ENCODE results near the gene VTN. TPM values are rescaled to one million over a fixed set of nuclear protein-coding genes. Genes with fewer than 3 reads are reported as not detected.

VTN gene
- total and polyA plus RNA-seq, 2 donors from 2014 or later, result 0.98 to 3.5 TPM

DNA sequence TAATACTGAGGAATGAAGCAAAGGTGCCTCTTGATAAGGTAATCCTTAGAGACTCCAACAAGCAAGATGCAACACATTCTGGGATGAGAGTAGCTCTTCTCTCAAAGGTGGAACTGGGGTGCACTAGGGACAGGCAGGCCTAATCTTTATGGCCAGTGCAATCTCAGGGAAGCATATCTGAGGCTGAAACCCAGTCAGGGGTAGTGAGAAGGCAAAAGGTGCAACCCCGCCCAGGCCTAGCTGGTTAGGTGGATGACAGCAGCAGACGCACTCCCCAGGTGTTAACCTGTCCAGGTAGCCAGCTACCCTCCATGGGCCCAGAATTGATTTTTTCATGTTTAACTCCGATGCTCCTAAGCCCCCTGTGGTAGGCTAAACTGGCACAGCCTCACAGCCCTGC is 45.8 kb upstream of the VTN start:
- no peak overlapping the region for H3K4me3 ChIP-seq (ENCODE audit: low read length in 3 of 3)
- intact Hi-C loops (cut with DNase I), result no loop called here
- no peak overlapping the region for H3K27ac ChIP-seq (ENCODE audit: low read depth in 2 of 2, low read length in 2 of 2)
- H3K9ac ChIP-seq (ENCODE audit: low read length in 3 of 3), result no peak overlapping the region
- H3K36me3 ChIP-seq (ENCODE audit: control insufficient read depth in 2 of 3, insufficient read depth in 3 of 3, low read length in 3 of 3), result no peaks in the 10 kb centered on the region
- no peaks in the 10 kb centered on the region for H3K27me3 ChIP-seq (ENCODE audit: control insufficient read depth, insufficient read depth, low read length)
- no peaks in the 10 kb centered on the region for H3K9me3 ChIP-seq (ENCODE audit: control insufficient read depth in 2 of 3, insufficient read depth in 1 of 3, low read length in 3 of 3)
- H3K4me1 ChIP-seq (ENCODE audit: control insufficient read depth in 2 of 3, insufficient read depth in 2 of 3, low read depth in 1 of 3, low read length in 3 of 3), result no peaks in the 10 kb centered on the region
- DNase-seq (no peak), FAIRE-seq (no peak)
- TF ChIP-seq, protein P1, sequence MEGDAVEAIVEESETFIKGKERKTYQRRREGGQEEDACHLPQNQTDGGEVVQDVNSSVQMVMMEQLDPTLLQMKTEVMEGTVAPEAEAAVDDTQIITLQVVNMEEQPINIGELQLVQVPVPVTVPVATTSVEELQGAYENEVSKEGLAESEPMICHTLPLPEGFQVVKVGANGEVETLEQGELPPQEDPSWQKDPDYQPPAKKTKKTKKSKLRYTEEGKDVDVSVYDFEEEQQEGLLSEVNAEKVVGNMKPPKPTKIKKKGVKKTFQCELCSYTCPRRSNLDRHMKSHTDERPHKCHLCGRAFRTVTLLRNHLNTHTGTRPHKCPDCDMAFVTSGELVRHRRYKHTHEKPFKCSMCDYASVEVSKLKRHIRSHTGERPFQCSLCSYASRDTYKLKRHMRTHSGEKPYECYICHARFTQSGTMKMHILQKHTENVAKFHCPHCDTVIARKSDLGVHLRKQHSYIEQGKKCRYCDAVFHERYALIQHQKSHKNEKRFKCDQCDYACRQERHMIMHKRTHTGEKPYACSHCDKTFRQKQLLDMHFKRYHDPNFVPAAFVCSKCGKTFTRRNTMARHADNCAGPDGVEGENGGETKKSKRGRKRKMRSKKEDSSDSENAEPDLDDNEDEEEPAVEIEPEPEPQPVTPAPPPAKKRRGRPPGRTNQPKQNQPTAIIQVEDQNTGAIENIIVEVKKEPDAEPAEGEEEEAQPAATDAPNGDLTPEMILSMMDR (IDR thresholded peaks at IDR 0.05; ENCODE audit: borderline replicate concordance, extremely low read depth, insufficient read depth), result no peak

- Histone ChIP-seq H3K4me3 (ENCODE audit: low read length in 3 of 3) (no peak overlapping the region), H3K9me3 (ENCODE audit: control insufficient read depth in 2 of 3, insufficient read depth in 1 of 3, low read length in 3 of 3) (no peaks in the 10 kb centered on the region), H3K9ac (ENCODE audit: low read length in 3 of 3) (no peak overlapping the region), H3K27ac (ENCODE audit: low read depth in 2 of 2, low read length in 2 of 2) (no peak overlapping the region), H3K27me3 (ENCODE audit: control insufficient read depth, insufficient read depth, low read length) (no peaks in the 10 kb centered on the region), H3K36me3 (ENCODE audit: control insufficient read depth in 2 of 3, insufficient read depth in 3 of 3, low read length in 3 of 3) (no peaks in the 10 kb centered on the region), H3K4me1 (ENCODE audit: control insufficient read depth in 2 of 3, insufficient read depth in 2 of 3, low read depth in 1 of 3, low read length in 3 of 3) (no peaks in the 10 kb centered on the region)
- DNase-seq (no peak), FAIRE-seq (no peak)
- intact Hi-C loops (cut with DNase I), result no loop called here
- TF ChIP-seq, protein P1 (IDR thresholded peaks at IDR 0.05; ENCODE audit: borderline replicate concordance, extremely low read depth, insufficient read depth), result no peak
Measured at GRCh38 chr17:28413804-28414203, 43.7 kb upstream of the VTN start.

- no peak overlapping the region for H3K4me3 ChIP-seq (ENCODE audit: low read length in 3 of 3)
- no peaks in the 10 kb centered on the region for H3K27me3 ChIP-seq (ENCODE audit: control insufficient read depth, insufficient read depth, low read length)
- TF ChIP-seq, protein P1 (IDR thresholded peaks at IDR 0.05; ENCODE audit: borderline replicate concordance, extremely low read depth, insufficient read depth), result no peak
- no peaks in the 10 kb centered on the region for H3K36me3 ChIP-seq (ENCODE audit: control insufficient read depth in 2 of 3, insufficient read depth in 3 of 3, low read length in 3 of 3)
- FAIRE-seq (no peak), DNase-seq (no peak)
- intact Hi-C loops (cut with DNase I), result no loop called here
- no peak overlapping the region for H3K9ac ChIP-seq (ENCODE audit: low read length in 3 of 3)
- H3K27ac ChIP-seq (ENCODE audit: low read depth in 2 of 2, low read length in 2 of 2), result no peak overlapping the region
- H3K9me3 ChIP-seq (ENCODE audit: control insufficient read depth in 2 of 3, insufficient read depth in 1 of 3, low read length in 3 of 3), result no peaks in the 10 kb centered on the region
- H3K4me1 ChIP-seq (ENCODE audit: control insufficient read depth in 2 of 3, insufficient read depth in 2 of 3, low read depth in 1 of 3, low read length in 3 of 3), result no peaks in the 10 kb centered on the region
Measured at GRCh38 chr17:28412099-28412498, 42.0 kb upstream of the VTN start.

DNA sequence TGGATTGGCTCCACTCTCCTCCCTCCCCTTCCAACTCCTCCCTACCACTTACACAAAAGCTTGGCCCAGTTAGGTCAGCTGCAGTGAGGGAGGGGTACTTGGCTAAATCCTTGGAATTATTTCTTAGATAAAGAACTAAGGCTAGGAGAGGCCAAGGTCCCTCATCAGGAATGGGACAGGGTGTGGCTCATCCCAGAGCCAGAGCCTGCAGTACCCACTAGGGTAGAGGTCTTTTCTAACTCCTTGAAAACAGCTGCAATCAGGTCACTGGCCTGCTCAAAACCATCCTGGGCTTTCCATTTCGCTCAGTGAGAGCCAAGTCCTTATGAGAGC is 37.8 kb upstream of the VTN start:
- intact Hi-C loops (cut with DNase I), result no loop called here
- TF ChIP-seq, protein P1 (IDR thresholded peaks at IDR 0.05; ENCODE audit: borderline replicate concordance, extremely low read depth, insufficient read depth), result no peak
- Histone ChIP-seq H3K9me3 (ENCODE audit: control insufficient read depth in 2 of 3, insufficient read depth in 1 of 3, low read length in 3 of 3) (no peaks in the 10 kb centered on the region), H3K4me3 (ENCODE audit: low read length in 3 of 3) (no peak overlapping the region), H3K36me3 (ENCODE audit: control insufficient read depth in 2 of 3, insufficient read depth in 3 of 3, low read length in 3 of 3) (no peaks in the 10 kb centered on the region), H3K27ac (ENCODE audit: low read depth in 2 of 2, low read length in 2 of 2) (no peak overlapping the region), H3K4me1 (ENCODE audit: control insufficient read depth in 2 of 3, insufficient read depth in 2 of 3, low read depth in 1 of 3, low read length in 3 of 3) (peaks cover 0 to 11% (median 0%) of the 10 kb centered on the region in 3 donors), H3K27me3 (ENCODE audit: control insufficient read depth, insufficient read depth, low read length) (no peaks in the 10 kb centered on the region), H3K9ac (ENCODE audit: low read length in 3 of 3) (no peak overlapping the region)
- FAIRE-seq (no peak), DNase-seq (no peak)
